ENCODE data around the gene GAGE12G.

GRCh38 chrX:49610718-49611310 lies 40.6 kb downstream of the GAGE12G start:
- TF ChIP-seq CTCF (IDR thresholded peaks at IDR 0.05; ENCODE audit: insufficient read depth, low read depth, low read length) (no peak), EZH2 (IDR thresholded peaks at IDR 0.05; ENCODE audit: insufficient read depth, low read length) (no peak)
